ENCODE measurements around the gene VASP.

The VASP gene

DNA sequence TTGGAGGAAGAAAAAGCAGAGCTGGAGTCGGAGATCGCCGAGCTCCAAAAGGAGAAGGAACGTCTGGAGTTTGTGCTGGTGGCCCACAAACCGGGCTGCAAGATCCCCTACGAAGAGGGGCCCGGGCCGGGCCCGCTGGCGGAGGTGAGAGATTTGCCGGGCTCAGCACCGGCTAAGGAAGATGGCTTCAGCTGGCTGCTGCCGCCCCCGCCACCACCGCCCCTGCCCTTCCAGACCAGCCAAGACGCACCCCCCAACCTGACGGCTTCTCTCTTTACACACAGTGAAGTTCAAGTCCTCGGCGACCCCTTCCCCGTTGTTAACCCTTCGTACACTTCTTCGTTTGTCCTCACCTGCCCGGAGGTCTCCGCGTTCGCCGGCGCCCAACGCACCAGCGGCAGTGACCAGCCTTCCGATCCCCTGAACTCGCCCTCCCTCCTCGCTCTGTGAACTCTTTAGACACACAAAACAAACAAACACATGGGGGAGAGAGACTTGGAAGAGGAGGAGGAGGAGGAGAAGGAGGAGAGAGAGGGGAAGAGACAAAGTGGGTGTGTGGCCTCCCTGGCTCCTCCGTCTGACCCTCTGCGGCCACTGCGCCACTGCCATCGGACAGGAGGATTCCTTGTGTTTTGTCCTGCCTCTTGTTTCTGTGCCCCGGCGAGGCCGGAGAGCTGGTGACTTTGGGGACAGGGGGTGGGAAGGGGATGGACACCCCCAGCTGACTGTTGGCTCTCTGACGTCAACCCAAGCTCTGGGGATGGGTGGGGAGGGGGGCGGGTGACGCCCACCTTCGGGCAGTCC lies 34.5 kb upstream of the VASP start:
- ChIA-PET POLR2A (interaction anchor here (0.6 to 1.9 kb wide), 5 partner anchors 16 to 894 kb away, joined by 3 to 4 read pairs (median 4); no protein-coding TSS in a partner anchor), CTCF (interaction anchor here (2.0 to 11.8 kb wide), 3 partner anchors 15 to 169 kb away, joined by 4 to 339 read pairs (median 91); no protein-coding TSS in a partner anchor)
- no peak for DNase-seq (ENCODE audit: extremely low spot score)
- TF ChIP-seq, protein P1, sequence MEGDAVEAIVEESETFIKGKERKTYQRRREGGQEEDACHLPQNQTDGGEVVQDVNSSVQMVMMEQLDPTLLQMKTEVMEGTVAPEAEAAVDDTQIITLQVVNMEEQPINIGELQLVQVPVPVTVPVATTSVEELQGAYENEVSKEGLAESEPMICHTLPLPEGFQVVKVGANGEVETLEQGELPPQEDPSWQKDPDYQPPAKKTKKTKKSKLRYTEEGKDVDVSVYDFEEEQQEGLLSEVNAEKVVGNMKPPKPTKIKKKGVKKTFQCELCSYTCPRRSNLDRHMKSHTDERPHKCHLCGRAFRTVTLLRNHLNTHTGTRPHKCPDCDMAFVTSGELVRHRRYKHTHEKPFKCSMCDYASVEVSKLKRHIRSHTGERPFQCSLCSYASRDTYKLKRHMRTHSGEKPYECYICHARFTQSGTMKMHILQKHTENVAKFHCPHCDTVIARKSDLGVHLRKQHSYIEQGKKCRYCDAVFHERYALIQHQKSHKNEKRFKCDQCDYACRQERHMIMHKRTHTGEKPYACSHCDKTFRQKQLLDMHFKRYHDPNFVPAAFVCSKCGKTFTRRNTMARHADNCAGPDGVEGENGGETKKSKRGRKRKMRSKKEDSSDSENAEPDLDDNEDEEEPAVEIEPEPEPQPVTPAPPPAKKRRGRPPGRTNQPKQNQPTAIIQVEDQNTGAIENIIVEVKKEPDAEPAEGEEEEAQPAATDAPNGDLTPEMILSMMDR (IDR thresholded peaks at IDR 0.05; ENCODE audit: control extremely low read depth, extremely low read depth, low read depth, missing control alignments): no peak

- TF ChIP-seq, protein P1 (IDR thresholded peaks at IDR 0.05; ENCODE audit: control extremely low read depth, extremely low read depth, low read depth, missing control alignments): no peak
- POLR2A ChIA-PET: interaction anchor here (0.6 to 0.9 kb wide), 3 partner anchors 15 to 895 kb away, joined by 4 read pairs; no protein-coding TSS in a partner anchor
- DNase-seq (ENCODE audit: extremely low spot score): no peak
- CTCF ChIA-PET: interaction anchor here (1.2 to 11.8 kb wide), 3 partner anchors 15 to 35 kb away, joined by 3 to 339 read pairs (median 91); no protein-coding TSS in a partner anchor
These were observed 34.0 kb upstream of the VASP start for GRCh38 chr19:45473367-45473681.

- no peak for DNase-seq (ENCODE audit: extremely low spot score)
- TF ChIP-seq, protein P1 (IDR thresholded peaks at IDR 0.05; ENCODE audit: control extremely low read depth, extremely low read depth, low read depth, missing control alignments): no peak
- ChIA-PET POLR2A (interaction anchor here (0.8 to 0.9 kb wide), 2 partner anchors 15 to 355 kb away, joined by 4 read pairs; no protein-coding TSS in a partner anchor), CTCF (interaction anchor here (1.2 to 11.8 kb wide), 4 partner anchors 14 to 46 kb away, joined by 3 to 339 read pairs (median 48); no protein-coding TSS in a partner anchor)
These were observed 33.3 kb upstream of the VASP start for GRCh38 chr19:45473682-45474605.

DNA sequence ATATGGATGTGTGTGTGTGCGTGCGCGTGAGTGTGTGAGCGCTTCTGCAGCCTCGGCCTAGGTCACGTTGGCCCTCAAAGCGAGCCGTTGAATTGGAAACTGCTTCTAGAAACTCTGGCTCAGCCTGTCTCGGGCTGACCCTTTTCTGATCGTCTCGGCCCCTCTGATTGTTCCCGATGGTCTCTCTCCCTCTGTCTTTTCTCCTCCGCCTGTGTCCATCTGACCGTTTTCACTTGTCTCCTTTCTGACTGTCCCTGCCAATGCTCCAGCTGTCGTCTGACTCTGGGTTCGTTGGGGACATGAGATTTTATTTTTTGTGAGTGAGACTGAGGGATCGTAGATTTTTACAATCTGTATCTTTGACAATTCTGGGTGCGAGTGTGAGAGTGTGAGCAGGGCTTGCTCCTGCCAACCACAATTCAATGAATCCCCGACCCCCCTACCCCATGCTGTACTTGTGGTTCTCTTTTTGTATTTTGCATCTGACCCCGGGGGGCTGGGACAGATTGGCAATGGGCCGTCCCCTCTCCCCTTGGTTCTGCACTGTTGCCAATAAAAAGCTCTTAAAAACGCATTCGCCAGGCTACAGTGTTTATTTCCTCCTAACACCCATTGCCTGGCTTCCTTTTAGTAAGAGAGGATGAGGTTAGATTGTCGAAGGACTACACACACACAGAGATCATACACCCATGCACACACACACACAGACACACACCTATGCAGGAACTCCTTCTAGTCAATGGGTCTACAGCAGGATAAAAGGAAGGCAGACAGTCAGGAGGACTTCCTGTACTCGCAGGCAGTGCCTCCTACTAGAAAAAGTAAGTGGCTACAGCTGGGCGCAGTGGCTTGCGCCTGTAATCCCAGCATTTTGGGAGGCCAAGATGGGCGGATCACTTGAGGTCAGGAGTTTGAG lies 32.4 kb upstream of the VASP start:
- CTCF ChIA-PET: interaction anchor here (1.8 to 11.8 kb wide), 4 partner anchors 13 to 47 kb away, joined by 4 to 339 read pairs (median 89); no protein-coding TSS in a partner anchor
- TF ChIP-seq, protein P1 (IDR thresholded peaks at IDR 0.05; ENCODE audit: control extremely low read depth, extremely low read depth, low read depth, missing control alignments): no peak
- no peak for DNase-seq (ENCODE audit: extremely low spot score)
- POLR2A ChIA-PET: interaction anchor here (1.7 kb wide), 1 partner anchor 35 kb away, joined by 7 read pairs; no protein-coding TSS in a partner anchor

- CTCF ChIA-PET: interaction anchor here (1.8 to 11.8 kb wide), 5 partner anchors 7 to 47 kb away, joined by 4 to 339 read pairs (median 87); partner anchors contain the start of gene FOSB
- DNase-seq (ENCODE audit: extremely low spot score): no peak
- POLR2A ChIA-PET: interaction anchor here (0.7 to 1.7 kb wide), 3 partner anchors 36 to 241 kb away, joined by 3 to 7 read pairs (median 3); no protein-coding TSS in a partner anchor
- TF ChIP-seq, protein P1 (IDR thresholded peaks at IDR 0.05; ENCODE audit: control extremely low read depth, extremely low read depth, low read depth, missing control alignments): no peak
These were observed 31.6 kb upstream of the VASP start for GRCh38 chr19:45475537-45476291.

Data from GM10248 (cell line).